Neutrophil (primary cell): Measurements from ENCODE around the gene FBN1.

Experiments
- H3K27ac ChIP-seq: fragments of 200-600 bp; sonication (generic); 2 replicates; pipeline ENCODE4 v1.5.1; 2016; ENCODE audit warnings: mild to moderate bottlenecking, moderate library complexity
- H3K27me3 ChIP-seq: fragments of 200-600 bp; sonication (generic); 2 replicates; pipeline ENCODE4 v1.6.0; 2016; ENCODE audit warnings: mild to moderate bottlenecking
- H3K36me3 ChIP-seq: fragments of 200-600 bp; sonication (generic); 2 replicates; pipeline ENCODE4 v1.5.1; 2017
- H3K4me1 ChIP-seq, 2 experiments: fragments of 200-600 bp in 1 of 2; sonication (generic) in 1 of 2; 1 replicate in 1 of 2; 2 replicates in 1 of 2; pipeline versions ENCODE4 v1.5.1 to v1.6.1; 2013 to 2016; ENCODE audit warnings: low read depth in 1 of 2, low read length in 1 of 2, mild to moderate bottlenecking in 1 of 2, moderate library complexity in 1 of 2; ENCODE audit not compliant: control insufficient read depth in 1 of 2, insufficient read depth in 1 of 2
- H3K4me3 ChIP-seq, 2 experiments: fragments of 200-600 bp in 1 of 2; sonication (generic) in 1 of 2; 1 replicate in 1 of 2; 2 replicates in 1 of 2; pipeline ENCODE4 v1.5.1; 2013 to 2016; ENCODE audit warnings: low read depth in 1 of 2, low read length in 1 of 2, mild to moderate bottlenecking in 1 of 2, moderate library complexity in 1 of 2
- H3K9me3 ChIP-seq: fragments of 200-600 bp; sonication (generic); 2 replicates; pipeline ENCODE4 v1.5.1; 2016
- TF ChIP-seq, protein P1 (sequence below): fragments of 200-600 bp; sonication (generic); IDR thresholded peaks from 2 replicates; pipeline ENCODE4 v1.5.1; 2016; ENCODE audit warnings: antibody characterized with exemption

FBN1 gene

GRCh38 chr15:48467801-48468200 lies 177.7 kb downstream of the FBN1 start:
- H3K27me3 ChIP-seq, result no peaks in the 10 kb centered on the region
- H3K27ac ChIP-seq, result no peak overlapping the region
- no peak overlapping the region for H3K4me3 ChIP-seq
- H3K9me3 ChIP-seq, result no peaks in the 10 kb centered on the region
- no peaks in the 10 kb centered on the region for H3K4me1 ChIP-seq
- TF ChIP-seq, protein P1, sequence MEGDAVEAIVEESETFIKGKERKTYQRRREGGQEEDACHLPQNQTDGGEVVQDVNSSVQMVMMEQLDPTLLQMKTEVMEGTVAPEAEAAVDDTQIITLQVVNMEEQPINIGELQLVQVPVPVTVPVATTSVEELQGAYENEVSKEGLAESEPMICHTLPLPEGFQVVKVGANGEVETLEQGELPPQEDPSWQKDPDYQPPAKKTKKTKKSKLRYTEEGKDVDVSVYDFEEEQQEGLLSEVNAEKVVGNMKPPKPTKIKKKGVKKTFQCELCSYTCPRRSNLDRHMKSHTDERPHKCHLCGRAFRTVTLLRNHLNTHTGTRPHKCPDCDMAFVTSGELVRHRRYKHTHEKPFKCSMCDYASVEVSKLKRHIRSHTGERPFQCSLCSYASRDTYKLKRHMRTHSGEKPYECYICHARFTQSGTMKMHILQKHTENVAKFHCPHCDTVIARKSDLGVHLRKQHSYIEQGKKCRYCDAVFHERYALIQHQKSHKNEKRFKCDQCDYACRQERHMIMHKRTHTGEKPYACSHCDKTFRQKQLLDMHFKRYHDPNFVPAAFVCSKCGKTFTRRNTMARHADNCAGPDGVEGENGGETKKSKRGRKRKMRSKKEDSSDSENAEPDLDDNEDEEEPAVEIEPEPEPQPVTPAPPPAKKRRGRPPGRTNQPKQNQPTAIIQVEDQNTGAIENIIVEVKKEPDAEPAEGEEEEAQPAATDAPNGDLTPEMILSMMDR, result no peak
- H3K36me3 ChIP-seq, result peaks cover 88% of the 10 kb centered on the region

- Histone ChIP-seq H3K27me3 (no peaks in the 10 kb centered on the region), H3K4me1 (no peaks in the 10 kb centered on the region), H3K4me3 (no peak overlapping the region), H3K27ac (no peak overlapping the region), H3K9me3 (no peaks in the 10 kb centered on the region), H3K36me3 (peaks cover 94% of the 10 kb centered on the region)
- TF ChIP-seq, protein P1, result no peak
These were observed 178.7 kb downstream of the FBN1 start for GRCh38 chr15:48466820-48467219.

DNA sequence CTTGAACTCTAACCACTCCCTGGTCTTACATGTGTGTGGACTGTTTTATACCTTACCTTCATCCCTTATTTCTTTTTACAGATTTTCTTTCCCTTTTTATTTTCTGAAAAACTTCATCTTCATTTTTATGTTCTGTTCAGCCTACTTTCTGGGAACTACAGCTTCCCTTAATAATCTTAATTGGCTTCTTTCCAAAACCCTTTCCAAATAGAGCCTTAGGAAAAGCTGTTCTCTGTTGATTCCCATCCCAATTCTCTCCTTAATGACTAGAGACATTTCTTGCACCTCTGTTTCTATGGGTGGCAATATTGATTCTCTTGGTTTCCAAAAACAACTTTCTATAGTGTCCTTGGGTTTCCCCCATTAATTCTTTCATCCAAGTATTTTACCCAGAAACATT lies 179.4 kb downstream of the FBN1 start:
- Histone ChIP-seq H3K27me3 (no peaks in the 10 kb centered on the region), H3K4me1 (no peaks in the 10 kb centered on the region), H3K9me3 (no peaks in the 10 kb centered on the region), H3K4me3 (no peak overlapping the region), H3K36me3 (peaks cover 93% of the 10 kb centered on the region), H3K27ac (no peak overlapping the region)
- TF ChIP-seq, protein P1, result no peak

GRCh38 chr15:48465410-48465809 lies 180.1 kb downstream of the FBN1 start:
- no peaks in the 10 kb centered on the region for H3K9me3 ChIP-seq
- H3K4me3 ChIP-seq, result no peak overlapping the region
- TF ChIP-seq, protein P1, result no peak
- H3K27ac ChIP-seq, result no peak overlapping the region
- no peaks in the 10 kb centered on the region for H3K27me3 ChIP-seq
- no peaks in the 10 kb centered on the region for H3K4me1 ChIP-seq
- H3K36me3 ChIP-seq, result peaks cover 93% of the 10 kb centered on the region

GRCh38 chr15:48463366-48463880 lies 182.1 kb downstream of the FBN1 start:
- TF ChIP-seq, protein P1, result no peak
- Histone ChIP-seq H3K4me1 (no peaks in the 10 kb centered on the region), H3K9me3 (no peaks in the 10 kb centered on the region), H3K27me3 (no peaks in the 10 kb centered on the region), H3K27ac (no peak overlapping the region), H3K4me3 (no peak overlapping the region), H3K36me3 (peaks cover 96% of the 10 kb centered on the region)

DNA sequence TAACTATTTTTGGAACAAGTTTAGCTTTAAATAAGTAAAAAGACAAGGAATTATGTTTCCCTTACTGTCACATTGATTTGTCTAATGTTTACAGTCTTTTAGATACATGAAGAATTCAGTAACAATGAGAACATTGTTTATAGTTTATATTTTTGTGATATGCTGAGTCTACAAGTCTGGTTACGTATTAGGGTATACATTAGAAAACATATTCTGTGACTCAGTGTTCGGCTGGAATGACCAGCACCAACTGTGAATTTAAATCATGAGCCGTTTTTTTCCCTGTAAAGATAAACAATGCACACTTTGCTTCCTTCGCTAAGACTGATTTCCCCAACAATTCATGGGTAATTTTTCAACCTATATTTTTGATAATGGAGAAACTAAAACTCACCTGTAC lies 182.8 kb downstream of the FBN1 start:
- Histone ChIP-seq H3K27ac (no peak overlapping the region), H3K4me3 (no peak overlapping the region), H3K36me3 (peaks cover 96% of the 10 kb centered on the region), H3K9me3 (no peaks in the 10 kb centered on the region), H3K4me1 (no peaks in the 10 kb centered on the region), H3K27me3 (no peaks in the 10 kb centered on the region)
- TF ChIP-seq, protein P1, result no peak
